Esophagus muscularis mucosa (tissue), 3 donors: ENCODE measurements around the gene PPFIA4.

ENCODE experiments used
- POLR2A ChIP-seq: fragments of 450-650 bp; IDR thresholded peaks from one replicate; pipeline ENCODE4 v1.6.1; 2017; ENCODE audit warnings: antibody characterized with exemption, moderate library complexity, mild to moderate bottlenecking, low read depth
- TF ChIP-seq, protein P1 (sequence below), 3 experiments: fragments of 200-600 bp in 2 of 3; fragments of 450-650 bp in 1 of 3; sonication (generic) in 2 of 3; IDR thresholded peaks; one replicate each; pipeline ENCODE4 v1.5.1; 2017 to 2019; ENCODE audit warnings: antibody characterized with exemption in 3 of 3, mild to moderate bottlenecking in 2 of 3, moderate library complexity in 1 of 3

DNA sequence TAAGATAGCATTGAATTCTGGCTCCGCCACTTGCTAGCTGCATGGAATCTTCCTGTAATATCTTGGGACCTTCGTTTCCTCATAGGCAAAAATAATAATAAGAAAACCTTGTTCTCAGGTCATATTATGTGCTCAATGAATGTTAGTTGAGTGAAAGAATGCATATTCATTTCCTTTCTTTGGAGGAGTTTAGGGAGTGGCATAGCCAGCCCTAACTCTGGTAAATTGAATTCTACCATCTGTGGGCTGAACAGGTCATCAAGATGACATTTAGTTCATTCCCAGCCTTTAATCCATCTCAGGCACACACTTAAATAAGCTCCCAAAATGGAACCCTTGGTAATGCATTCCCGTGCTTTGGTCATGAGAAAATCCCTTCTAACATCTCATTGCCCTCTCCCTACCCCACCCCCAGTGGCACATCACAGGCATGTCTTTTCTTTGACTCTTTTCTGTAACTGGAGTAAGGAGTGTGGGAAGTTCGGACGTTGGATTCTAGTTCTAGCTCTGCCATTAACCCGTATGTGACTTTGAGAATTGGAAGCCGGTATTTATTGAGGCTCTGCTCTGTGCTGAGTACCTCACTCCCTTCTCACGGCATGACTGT is 72.7 kb downstream of the PPFIA4 start:
- TF ChIP-seq, protein P1, sequence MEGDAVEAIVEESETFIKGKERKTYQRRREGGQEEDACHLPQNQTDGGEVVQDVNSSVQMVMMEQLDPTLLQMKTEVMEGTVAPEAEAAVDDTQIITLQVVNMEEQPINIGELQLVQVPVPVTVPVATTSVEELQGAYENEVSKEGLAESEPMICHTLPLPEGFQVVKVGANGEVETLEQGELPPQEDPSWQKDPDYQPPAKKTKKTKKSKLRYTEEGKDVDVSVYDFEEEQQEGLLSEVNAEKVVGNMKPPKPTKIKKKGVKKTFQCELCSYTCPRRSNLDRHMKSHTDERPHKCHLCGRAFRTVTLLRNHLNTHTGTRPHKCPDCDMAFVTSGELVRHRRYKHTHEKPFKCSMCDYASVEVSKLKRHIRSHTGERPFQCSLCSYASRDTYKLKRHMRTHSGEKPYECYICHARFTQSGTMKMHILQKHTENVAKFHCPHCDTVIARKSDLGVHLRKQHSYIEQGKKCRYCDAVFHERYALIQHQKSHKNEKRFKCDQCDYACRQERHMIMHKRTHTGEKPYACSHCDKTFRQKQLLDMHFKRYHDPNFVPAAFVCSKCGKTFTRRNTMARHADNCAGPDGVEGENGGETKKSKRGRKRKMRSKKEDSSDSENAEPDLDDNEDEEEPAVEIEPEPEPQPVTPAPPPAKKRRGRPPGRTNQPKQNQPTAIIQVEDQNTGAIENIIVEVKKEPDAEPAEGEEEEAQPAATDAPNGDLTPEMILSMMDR (IDR thresholded peaks at IDR 0.05), result no peak
- no peak for TF ChIP-seq POLR2A
